CD4-positive, alpha-beta memory T cell (primary cell): Measurements from ENCODE around the gene SCML2. TPM values are rescaled to one million over a fixed set of nuclear protein-coding genes. Genes with fewer than 3 reads are reported as not detected.

Experiments used
- polyA plus RNA-seq, 2 donors: library from polyadenylated mRNA; unstranded; fragments of 300-500 nt; fragmentation: Illumina TruSeq; gene quantifications; one replicate each; pipeline ENCODE4 v1.2.3, GENCODE V29; 2021
- total RNA-seq, 2 experiments: library from RNA; stranded (reverse); gene quantifications; one replicate each; pipeline ENCODE4 v1.2.3, GENCODE V29; 2021

SCML2 gene
- total and polyA plus RNA-seq, 4 experiments from 2014 or later, result 0.41 to 1.7 (median 1.2) TPM

Other genes with a start within 250 kb of the SCML2 start
- not detected for gene BEND2, start 133.8 kb downstream of the SCML2 start, total RNA-seq
- gene BEND2, start 133.8 kb downstream of the SCML2 start, polyA plus RNA-seq, result not detected
- gene CDKL5, start 70.9 kb upstream of the SCML2 start, total RNA-seq, result 1 to 10 TPM; 5.0 to 5.7 TPM
- gene CDKL5, start 70.9 kb upstream of the SCML2 start, polyA plus RNA-seq, result 1 to 10 TPM; 1.0 to 1.3 TPM